Liver (tissue), 9 donors: Measurements from ENCODE around the gene KANK2. TPM values are rescaled to one million over a fixed set of nuclear protein-coding genes. Genes with fewer than 3 reads are reported as not detected.

Experiments used
- DNase-seq: peaks from one replicate; pipeline ENCODE4 v3.0.0-alpha.2; 2017; ENCODE audit warnings: low spot score
- H3K27ac ChIP-seq, 2 donors: one replicate each; pipeline ENCODE4 v1.7.0; 2013; ENCODE audit warnings: inconsistent platforms in 2 of 2, low read length in 2 of 2, control low read depth in 1 of 2, low read depth in 1 of 2, mild to moderate bottlenecking in 1 of 2
- H3K27me3 ChIP-seq, 4 donors: one replicate each; pipeline versions ENCODE4 v1.6.1 to v1.7.0; 2013; ENCODE audit warnings: low read length in 3 of 4, inconsistent platforms in 1 of 4, mild to moderate bottlenecking in 1 of 4, moderate library complexity in 1 of 4; ENCODE audit not compliant: control insufficient read depth in 4 of 4, insufficient read depth in 4 of 4
- H3K36me3 ChIP-seq, 4 donors: one replicate each; pipeline versions ENCODE4 v1.6.1 to v1.7.0; 2013; ENCODE audit warnings: low read length in 3 of 4, mild to moderate bottlenecking in 3 of 4, low read depth in 1 of 4, moderate library complexity in 1 of 4; ENCODE audit not compliant: control insufficient read depth in 4 of 4, insufficient read depth in 3 of 4
- H3K4me1 ChIP-seq, 4 donors: one replicate each; pipeline versions ENCODE4 v1.6.1 to v1.7.0; 2013; ENCODE audit warnings: low read length in 3 of 4, mild to moderate bottlenecking in 3 of 4, moderate library complexity in 1 of 4; ENCODE audit not compliant: control insufficient read depth in 4 of 4, insufficient read depth in 4 of 4
- H3K4me3 ChIP-seq, 3 donors: one replicate each; pipeline versions ENCODE4 v1.6.1 to v1.7.0; 2013; ENCODE audit warnings: low read length in 3 of 3, control low read depth in 1 of 3, low read depth in 1 of 3, mild to moderate bottlenecking in 1 of 3
- H3K9ac ChIP-seq, 2 donors: one replicate each; pipeline ENCODE4 v1.7.0; 2013; ENCODE audit warnings: low read length in 2 of 2, mild to moderate bottlenecking in 2 of 2, moderate library complexity in 2 of 2, control low read depth in 1 of 2, low read depth in 1 of 2
- H3K9me3 ChIP-seq, 4 donors: one replicate each; pipeline versions ENCODE4 v1.6.1 to v1.7.0; 2013; ENCODE audit warnings: low read length in 3 of 4; ENCODE audit not compliant: control insufficient read depth in 4 of 4
- ATF3 ChIP-seq: IDR thresholded peaks from 2 replicates; pipeline ENCODE4 v1.6.1; 2016; ENCODE audit warnings: antibody characterized with exemption
- CTCF ChIP-seq: fragments of 150-350 bp; IDR thresholded peaks from 2 replicates; pipeline ENCODE4 v1.5.1; 2017; ENCODE audit warnings: improper control_type of control experiment, low read depth, low read length; ENCODE audit not compliant: missing input control
- EGR1 ChIP-seq, 2 donors: IDR thresholded peaks; 2 replicates each; pipeline ENCODE4 v1.6.1; 2016 to 2018; ENCODE audit warnings: antibody characterized with exemption in 2 of 2, low read depth in 2 of 2
- FOXA1 ChIP-seq: IDR thresholded peaks from 2 replicates; pipeline ENCODE4 v1.6.1; 2016; ENCODE audit warnings: antibody characterized with exemption
- GABPA ChIP-seq, 2 donors: IDR thresholded peaks in 1 of 2; conservative IDR thresholded peaks in 1 of 2; 2 replicates each; pipeline ENCODE4 v1.6.1; 2016; ENCODE audit warnings: antibody characterized with exemption in 2 of 2, mild to moderate bottlenecking in 1 of 2, moderate library complexity in 1 of 2
- HNF4A ChIP-seq, 2 donors: conservative IDR thresholded peaks; 2 replicates each; pipeline ENCODE4 v1.6.1; 2016; ENCODE audit warnings: antibody characterized with exemption in 2 of 2, mild to moderate bottlenecking in 2 of 2
- HNF4G ChIP-seq: IDR thresholded peaks from 2 replicates; pipeline ENCODE4 v1.6.1; 2016; ENCODE audit warnings: antibody characterized with exemption
- JUND ChIP-seq, 2 donors: IDR thresholded peaks; 2 replicates each; pipeline ENCODE4 v1.6.1; 2016; ENCODE audit warnings: antibody characterized with exemption in 2 of 2
- NR2F2 ChIP-seq: IDR thresholded peaks from 2 replicates; pipeline ENCODE4 v1.6.1; 2016; ENCODE audit warnings: antibody characterized with exemption
- RAD21 ChIP-seq, 2 donors: IDR thresholded peaks; 2 replicates each; pipeline ENCODE4 v1.6.1; 2016; ENCODE audit warnings: antibody characterized with exemption in 2 of 2, mild to moderate bottlenecking in 2 of 2
- RXRA ChIP-seq, 2 donors: IDR thresholded peaks; 2 replicates each; pipeline ENCODE4 v1.6.1; 2017 to 2018; ENCODE audit warnings: antibody characterized with exemption in 2 of 2, mild to moderate bottlenecking in 1 of 2
- SP1 ChIP-seq: IDR thresholded peaks from 2 replicates; pipeline ENCODE4 v1.6.1; 2018; ENCODE audit warnings: antibody characterized with exemption, mild to moderate bottlenecking
- TAF1 ChIP-seq: conservative IDR thresholded peaks from 2 replicates; pipeline ENCODE4 v1.6.1; 2016; ENCODE audit warnings: antibody characterized with exemption, mild to moderate bottlenecking
- YY1 ChIP-seq: IDR thresholded peaks from 2 replicates; pipeline ENCODE4 v1.6.1; 2016; ENCODE audit warnings: antibody characterized with exemption, mild to moderate bottlenecking
- ZBTB33 ChIP-seq: IDR thresholded peaks from 2 replicates; pipeline ENCODE4 v1.6.1; 2016; ENCODE audit warnings: antibody characterized with exemption
- WGBS: extraction: QIAGEN DNeasy Blood & Tissue Kit; methylation state at CpG from one replicate; pipeline ENCODE4 v1.1.7; 2013; 5-methylcytosine and 5-hydroxymethylcytosine counted together
- polyA plus RNA-seq, 2 donors: library from polyadenylated mRNA; stranded (reverse) in 1 of 2; unstranded in 1 of 2; fragments of 200-250 nt in 1 of 2; fragments of >200 nt in 1 of 2; fragmentation: Nextera tagmentation in 1 of 2; extraction: Ambion mirVana in 1 of 2; gene quantifications; one replicate each; pipeline versions ENCODE4 v1.2.1 to v1.2.3, GENCODE V29; 2013 to 2015
- total RNA-seq, 2 donors: library from RNA; depleted of rRNA; stranded (reverse); fragments of >200 nt; gene quantifications; one replicate each; pipeline ENCODE4 v1.2.3, GENCODE V29; 2014
- TF ChIP-seq, protein P1 (sequence below): IDR thresholded peaks from 2 replicates; pipeline ENCODE4 v1.6.1; 2016; ENCODE audit warnings: antibody characterized with exemption, mild to moderate bottlenecking
- TF ChIP-seq, protein P2 (sequence below): IDR thresholded peaks from 2 replicates; pipeline ENCODE4 v1.6.1; 2016; ENCODE audit warnings: antibody characterized with exemption
- donor health status: healthy.
- donor health status: healthy.
- donor health status: healthy.
- donor health status: healthy.
- donor health status: healthy.

Gene KANK2
- total and polyA plus RNA-seq, 4 donors: 15.0 to 67.8 (median 40.6) TPM

GRCh38 chr19:11232555-11232954, 35.2 kb upstream of the KANK2 start:
- Histone ChIP-seq H3K27me3 (no peaks in the 10 kb centered on the region), H3K27ac (no peak overlapping the region), H3K4me3 (no peak overlapping the region), H3K9me3 (no peaks in the 10 kb centered on the region), H3K36me3 (peaks cover 0 to 18% (median 3%) of the 10 kb centered on the region in 4 donors), H3K4me1 (peaks cover 0 to 20% (median 17%) of the 10 kb centered on the region in 4 donors), H3K9ac (no peak overlapping the region)
- DNase-seq: no peak
- WGBS: 91% methylated on average over 4 of the region's 4 CpGs
- TF ChIP-seq RAD21 (IDR thresholded peaks at IDR 0.05): no peak
- TF ChIP-seq TAF1: no peak
- TF ChIP-seq JUND (IDR thresholded peaks at IDR 0.05): no peak
- no peak for TF ChIP-seq YY1
- TF ChIP-seq ZBTB33: no peak
- TF ChIP-seq RXRA (IDR thresholded peaks at IDR 0.05): no peak
- TF ChIP-seq, protein P1, sequence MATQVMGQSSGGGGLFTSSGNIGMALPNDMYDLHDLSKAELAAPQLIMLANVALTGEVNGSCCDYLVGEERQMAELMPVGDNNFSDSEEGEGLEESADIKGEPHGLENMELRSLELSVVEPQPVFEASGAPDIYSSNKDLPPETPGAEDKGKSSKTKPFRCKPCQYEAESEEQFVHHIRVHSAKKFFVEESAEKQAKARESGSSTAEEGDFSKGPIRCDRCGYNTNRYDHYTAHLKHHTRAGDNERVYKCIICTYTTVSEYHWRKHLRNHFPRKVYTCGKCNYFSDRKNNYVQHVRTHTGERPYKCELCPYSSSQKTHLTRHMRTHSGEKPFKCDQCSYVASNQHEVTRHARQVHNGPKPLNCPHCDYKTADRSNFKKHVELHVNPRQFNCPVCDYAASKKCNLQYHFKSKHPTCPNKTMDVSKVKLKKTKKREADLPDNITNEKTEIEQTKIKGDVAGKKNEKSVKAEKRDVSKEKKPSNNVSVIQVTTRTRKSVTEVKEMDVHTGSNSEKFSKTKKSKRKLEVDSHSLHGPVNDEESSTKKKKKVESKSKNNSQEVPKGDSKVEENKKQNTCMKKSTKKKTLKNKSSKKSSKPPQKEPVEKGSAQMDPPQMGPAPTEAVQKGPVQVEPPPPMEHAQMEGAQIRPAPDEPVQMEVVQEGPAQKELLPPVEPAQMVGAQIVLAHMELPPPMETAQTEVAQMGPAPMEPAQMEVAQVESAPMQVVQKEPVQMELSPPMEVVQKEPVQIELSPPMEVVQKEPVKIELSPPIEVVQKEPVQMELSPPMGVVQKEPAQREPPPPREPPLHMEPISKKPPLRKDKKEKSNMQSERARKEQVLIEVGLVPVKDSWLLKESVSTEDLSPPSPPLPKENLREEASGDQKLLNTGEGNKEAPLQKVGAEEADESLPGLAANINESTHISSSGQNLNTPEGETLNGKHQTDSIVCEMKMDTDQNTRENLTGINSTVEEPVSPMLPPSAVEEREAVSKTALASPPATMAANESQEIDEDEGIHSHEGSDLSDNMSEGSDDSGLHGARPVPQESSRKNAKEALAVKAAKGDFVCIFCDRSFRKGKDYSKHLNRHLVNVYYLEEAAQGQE: no peak

DNA sequence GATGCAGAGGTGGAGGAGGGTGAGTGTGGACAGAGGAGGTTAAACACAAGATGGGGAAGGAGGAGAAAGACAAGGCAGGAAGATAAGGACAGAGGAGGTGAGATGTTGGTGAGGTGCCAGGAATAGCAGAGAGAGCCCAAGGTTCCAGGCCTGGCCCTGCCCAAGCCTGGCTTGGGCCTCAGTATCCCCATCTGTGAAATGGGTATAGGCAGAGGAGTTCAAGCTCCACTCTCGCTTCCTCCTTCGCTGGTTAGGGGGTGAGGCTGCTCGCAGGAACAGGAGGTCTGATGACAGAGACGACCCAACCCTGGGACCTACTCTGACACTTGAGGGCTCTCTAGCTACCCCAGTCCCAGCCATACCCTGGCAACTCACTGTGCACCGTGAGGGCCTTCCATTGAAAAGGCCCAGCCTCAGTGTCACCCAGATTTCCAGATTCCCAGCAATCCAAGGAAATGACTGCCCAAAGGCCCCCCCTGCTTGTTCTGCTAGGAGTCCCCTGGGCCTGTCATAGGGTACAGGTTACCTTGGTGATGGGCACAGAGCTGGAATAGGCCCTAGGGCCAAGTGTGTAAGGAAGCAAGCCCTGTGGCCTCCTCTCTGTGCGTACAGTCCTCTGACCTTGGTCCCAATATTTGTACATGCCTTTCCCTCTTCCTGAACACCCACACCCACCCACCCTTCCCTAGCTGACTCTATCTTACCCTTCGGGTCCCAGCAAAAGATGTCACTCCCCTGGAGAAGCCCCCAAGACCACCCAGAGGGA, 33.5 kb upstream of the KANK2 start:
- peaks cover 0 to 18% (median 3%) of the 10 kb centered on the region in 4 donors for H3K36me3 ChIP-seq
- TF ChIP-seq RXRA (IDR thresholded peaks at IDR 0.05) (no peak), ZBTB33 (no peak), GABPA (IDR thresholded peaks at IDR 0.05 in 1 of 2, conservative IDR thresholded peaks at IDR 0.05 in 1 of 2) (no peak), RAD21 (IDR thresholded peaks at IDR 0.05) (no peak), TAF1 (no peak), NR2F2 (no peak), SP1 (no peak), HNF4A (conservative IDR thresholded peaks at IDR 0.05) (no peak), JUND (IDR thresholded peaks at IDR 0.05) (no peak), HNF4G (no peak), ATF3 (no peak), FOXA1 (no peak), EGR1 (IDR thresholded peaks at IDR 0.05; ENCODE audit: low read depth in 2 of 2) (no peak), CTCF (no peak)
- TF ChIP-seq, protein P2, sequence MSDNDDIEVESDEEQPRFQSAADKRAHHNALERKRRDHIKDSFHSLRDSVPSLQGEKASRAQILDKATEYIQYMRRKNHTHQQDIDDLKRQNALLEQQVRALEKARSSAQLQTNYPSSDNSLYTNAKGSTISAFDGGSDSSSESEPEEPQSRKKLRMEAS: no peak
- TF ChIP-seq, protein P1: no peak
- H3K27me3 ChIP-seq: no peaks in the 10 kb centered on the region
- H3K9ac ChIP-seq: no peak overlapping the region
- no peak for DNase-seq
- WGBS: 85% methylated on average over 7 of the region's 7 CpGs
- no peak overlapping the region for H3K4me3 ChIP-seq
- no peaks in the 10 kb centered on the region for H3K9me3 ChIP-seq
- no peak overlapping the region for H3K27ac ChIP-seq
- peaks cover 0 to 9% (median 6%) of the 10 kb centered on the region in 4 donors for H3K4me1 ChIP-seq
